K562 (cell line): ENCODE measurements around the gene IL10. TPM values are rescaled to one million over a fixed set of nuclear protein-coding genes. Genes with fewer than 3 reads are reported as not detected.

ENCODE experiments used
- ATAC-seq: fragments of 200-7000 bp; cut with Tn5 transposase; 3 replicates; pipeline ENCODE4 v1.9.1; 2020; ENCODE audit warnings: moderate library complexity
- BruUV-seq: library from RNA; stranded (reverse); fragments of 400-500 nt; replicated peaks from 2 replicates; lab custom pipeline; 2021; lab: Mats Ljungman, UMichigan
- CTCF ChIA-PET: fragments of 300-600 bp; formaldehyde crosslinking; extraction: SDS; loops from one replicate; lab custom pipeline; 2021; ENCODE audit warnings: low intra/inter-chr PET ratio; lab: Yijun Ruan, JAX
- POLR2A ChIA-PET: fragments of 300-600, 350-650 bp; sonication (Branson Sonifier 250); formaldehyde crosslinking; extraction: SDS; loops from one replicate; lab custom pipeline; 2021; ENCODE audit warnings: antibody characterized with exemption, inconsistent platforms; lab: Yijun Ruan, JAX
- DNase-seq, 4 experiments: peaks; one replicate each; pipeline versions ENCODE4 v3.0.0 to v3.0.0-alpha.2; 2011 to 2018; ENCODE audit warnings: low spot score in 3 of 4, mixed read lengths in 3 of 4; ENCODE audit errors: extremely low read depth in 1 of 4
- FAIRE-seq: peaks from 2 replicates; lab custom pipeline; 2011; peaks lifted over from hg19 to GRCh38; lab: Jason Lieb, UNC
- H2AFZ ChIP-seq: 2 replicates; pipeline ENCODE4 v1.6.0; 2011; ENCODE audit warnings: low read depth, low read length, control low read depth, inconsistent platforms
- H3K27ac ChIP-seq: fragments of 200-600 bp; 3 replicates; pipeline ENCODE4 v1.8.0; 2011; ENCODE audit warnings: low read depth, mild to moderate bottlenecking, control low read depth, inconsistent platforms, low read length, moderate library complexity, mixed read lengths; ENCODE audit errors: extremely low read depth
- H3K27me3 ChIP-seq, 2 experiments: fragments of 300-600 bp in 1 of 2; 2 replicates in 1 of 2; 3 replicates in 1 of 2; pipeline versions ENCODE4 v1.6.0 to v1.8.0; 2011; ENCODE audit warnings: inconsistent platforms in 2 of 2, low read length in 2 of 2, mild to moderate bottlenecking in 1 of 2, mixed read lengths in 1 of 2, moderate library complexity in 1 of 2; ENCODE audit not compliant: control insufficient read depth in 2 of 2, insufficient read depth in 2 of 2
- H3K36me3 ChIP-seq: fragments of 300-600 bp; 3 replicates; pipeline ENCODE4 v1.8.0; 2011; ENCODE audit warnings: mild to moderate bottlenecking, low read length, inconsistent platforms; ENCODE audit not compliant: control insufficient read depth, insufficient read depth
- H3K4me1 ChIP-seq, 2 experiments: fragments of 200-600 bp in 1 of 2; replicated peaks in 1 of 2; 2 replicates in 1 of 2; 3 replicates in 1 of 2; pipeline versions ENCODE4 v1.5.1 to v1.8.0; 2011; ENCODE audit warnings: inconsistent platforms in 2 of 2, low read length in 2 of 2, mild to moderate bottlenecking in 1 of 2, mixed read lengths in 1 of 2, moderate library complexity in 1 of 2; ENCODE audit not compliant: control insufficient read depth in 2 of 2, insufficient read depth in 2 of 2
- H3K4me2 ChIP-seq: 2 replicates; pipeline ENCODE4 v1.6.1; 2011; ENCODE audit warnings: low read length, control low read depth, inconsistent platforms, mixed read lengths; ENCODE audit not compliant: insufficient read depth
- H3K4me3 ChIP-seq: fragments of 200-600 bp; sonication (generic), shearing (Covaris generic); 2 replicates; pipeline ENCODE4 v1.5.1; 2016; ENCODE audit warnings: control low read depth, inconsistent platforms
- H3K79me2 ChIP-seq: fragments of 200-600 bp; 3 replicates; pipeline ENCODE4 v1.8.0; 2011; ENCODE audit warnings: low read length, inconsistent platforms; ENCODE audit not compliant: control insufficient read depth, insufficient read depth
- H3K9ac ChIP-seq, 2 experiments: 2 replicates each; pipeline versions ENCODE4 v1.6.0 to v1.6.1; 2011; ENCODE audit warnings: low read depth in 2 of 2, low read length in 2 of 2, control low read depth in 1 of 2, inconsistent platforms in 1 of 2, mild to moderate bottlenecking in 1 of 2, mixed read lengths in 1 of 2; ENCODE audit not compliant: insufficient read depth in 1 of 2
- H3K9me1 ChIP-seq: one replicate; pipeline ENCODE4 v1.6.0; 2011; ENCODE audit warnings: inconsistent platforms, mild to moderate bottlenecking, low read length, moderate library complexity; ENCODE audit not compliant: control insufficient read depth, insufficient read depth
- H3K9me3 ChIP-seq: replicated peaks from 2 replicates; pipeline ENCODE4 v1.5.1; 2011; ENCODE audit warnings: low read depth, low read length, inconsistent platforms; ENCODE audit not compliant: control insufficient read depth, insufficient read depth
- H4K20me1 ChIP-seq: replicated peaks from 2 replicates; pipeline ENCODE4 v1.6.1; 2011; ENCODE audit warnings: low read length, inconsistent platforms, mixed read lengths; ENCODE audit not compliant: control insufficient read depth, insufficient read depth
- AFF4 ChIP-seq: sonication (generic); formaldehyde crosslinking; IDR thresholded peaks from 2 replicates; pipeline ENCODE4 v1.8.0; 2023; ENCODE audit warnings: mild to moderate bottlenecking, missing genetic modification reagents
- BDP1 ChIP-seq: IDR thresholded peaks from 3 replicates; pipeline ENCODE4 v1.6.1; 2011; ENCODE audit not compliant: insufficient read length, insufficient read depth
- HBP1 ChIP-seq: fragments of 450-650 bp; formaldehyde crosslinking; IDR thresholded peaks from 2 replicates; pipeline ENCODE4 v1.4.0; 2022; ENCODE audit warnings: missing genetic modification characterization
- POLR2B ChIP-seq: fragments of 450-650 bp; IDR thresholded peaks from 2 replicates; pipeline ENCODE4 v1.6.1; 2018; ENCODE audit warnings: low read depth; ENCODE audit not compliant: partially characterized antibody
- POLR2G ChIP-seq: fragments of 200-400 bp; formaldehyde crosslinking; IDR thresholded peaks from 2 replicates; pipeline ENCODE4 v1.6.1; 2017; ENCODE audit warnings: low read depth, mild to moderate bottlenecking, antibody characterized with exemption, low read length, moderate library complexity
- ZNF263 ChIP-seq: sonication (generic); formaldehyde crosslinking; IDR thresholded peaks from 2 replicates; pipeline ENCODE4 v1.8.0; 2022; ENCODE audit warnings: mild to moderate bottlenecking, missing genetic modification reagents, borderline replicate concordance
- ZNF57 ChIP-seq: fragments of 450-650 bp; formaldehyde crosslinking; IDR thresholded peaks from 2 replicates; pipeline ENCODE4 v1.4.0; 2020; ENCODE audit warnings: mild to moderate bottlenecking, moderate library complexity
- ZSCAN32 ChIP-seq: fragments of 450-650 bp; formaldehyde crosslinking; IDR thresholded peaks from 2 replicates; pipeline ENCODE4 v1.4.0; 2020; ENCODE audit warnings: mild to moderate bottlenecking, moderate library complexity
- WGBS: fragments of 100-300 bp; shearing (Covaris generic); methylation state at CpG from one replicate; pipeline ENCODE4 v1.1.6; 2016; ENCODE audit warnings: low coverage, mixed read lengths; ENCODE audit not compliant: insufficient coverage; ENCODE audit errors: missing lambda C conversion rate; 5-methylcytosine and 5-hydroxymethylcytosine counted together
- in situ Hi-C: fragments of 300-500 bp; cut with MboI; formaldehyde crosslinking; loops from 4 replicates; pipeline ENCODE4 v1.15.0; 2018; ENCODE audit warnings: inconsistent platforms, mixed read lengths
- intact Hi-C: fragments of 100-400 bp; cut with micrococcal nuclease; formaldehyde crosslinking; loops from 2 replicates; pipeline ENCODE4 v1.14.2; 2022
- polyA plus RNA-seq, 8 experiments: library from polyadenylated mRNA; depleted of rRNA in 4 of 8; stranded (reverse) in 5 of 8; unstranded in 3 of 8; fragments of >200 nt; fragmentation: Nextera tagmentation in 2 of 8; fragmentation: Illumina TruSeq in 1 of 8; extraction: Ambion mirVana in 2 of 8; extraction: Trizol in 1 of 8; gene quantifications; 2 replicates each; pipeline versions ENCODE4 v1.2.1 to v1.2.3, GENCODE V29; 2011 to 2014; ENCODE audit warnings: inconsistent platforms in 1 of 8, missing spikeins in 1 of 8
- total RNA-seq, 7 experiments: library from RNA; depleted of rRNA in 6 of 7; stranded (reverse); fragments of >200 nt in 6 of 7; fragmentation: Illumina TruSeq in 2 of 7; extraction: Trizol in 2 of 7; gene quantifications; 2 replicates each; pipeline versions ENCODE4 v1.2.1 to v1.2.3, GENCODE V29; 2011 to 2021; ENCODE audit warnings: low replicate concordance in 1 of 7

Gene IL10
- total and polyA plus RNA-seq, 9 of the 15 experiments (the other 6 are each of a cell fraction or from before 2014, with no cell fraction given), result 0.29 TPM; not detected in 8

- Histone ChIP-seq H3K36me3 (peaks cover 23% of the 10 kb centered on the region; the same call in 2 of the 3 replicates), H3K4me1 (peaks cover 10 to 17% of the 10 kb centered on the region in 2 experiments), H2AFZ (no peak overlapping the region), H3K9ac (peak overlapping the region in 1 of 2 experiments; percentile 40; a peak in 1 of 4 replicates), H3K79me2 (no peaks in the 10 kb centered on the region), H3K4me3 (no peak overlapping the region), H3K9me3 (no peaks in the 10 kb centered on the region), H3K9me1 (peaks cover 13% of the 10 kb centered on the region), H3K4me2 (no peak overlapping the region), H4K20me1 (peaks cover 36% of the 10 kb centered on the region), H3K27me3 (peaks cover 11% of the 10 kb centered on the region in 2 experiments), H3K27ac (no peak overlapping the region)
- ChIA-PET POLR2A (interaction anchor here (0.6 to 1.3 kb wide), 3 partner anchors 12 to 196 kb away, joined by 3 read pairs; no protein-coding TSS in a partner anchor), CTCF (interaction anchor here (1.6 to 2.1 kb wide), 2 partner anchors 71 to 175 kb away, joined by 6 to 10 read pairs; no protein-coding TSS in a partner anchor)
- intact Hi-C loops, result loop anchor here (5.0 to 10.0 kb wide), 3 partner anchors 242 to 760 kb away; partner anchors contain the start of gene CR1
- TF ChIP-seq ZSCAN32 (CRISPR knock-in tag), result no peak
- TF ChIP-seq ZNF57 (CRISPR knock-in tag), result no peak
- no peak for TF ChIP-seq BDP1
- no peak for TF ChIP-seq AFF4 (CRISPR knock-in tag)
- TF ChIP-seq HBP1 (CRISPR knock-in tag), result no peak
- TF ChIP-seq ZNF263, result 0 out of 2 replicates have a peak, but pooled peaks have one; percentile 10
- peak; percentile 50 for TF ChIP-seq POLR2G
- peak; percentile 9 for TF ChIP-seq POLR2B
- no peak for FAIRE-seq
- ATAC-seq, result no peak
- BruUV-seq, result no TSS peak
- 76% methylated on average over 14 of the region's 14 CpGs for WGBS
- no peak for DNase-seq
- in situ Hi-C loops, result loop anchor here (5.0 kb wide), 3 partner anchors 65 to 245 kb away; no protein-coding TSS in a partner anchor
Observed at GRCh38 chr1:206736878-206737728, 35.2 kb downstream of the IL10 start.
